Hepatocyte (in vitro differentiated cells): ENCODE data around the gene SUN2. TPM values are rescaled to one million over a fixed set of nuclear protein-coding genes. Genes with fewer than 3 reads are reported as not detected.

Experiments used
- DNase-seq: peaks from one replicate; pipeline ENCODE4 v3.0.0-alpha.2; 2016; ENCODE audit warnings: low spot score
- H2AFZ ChIP-seq: fragments of 200-600 bp; sonication (generic); 2 replicates; pipeline ENCODE4 v1.6.0; 2016; ENCODE audit warnings: antibody characterized with exemption, mild to moderate bottlenecking
- H3K27ac ChIP-seq: fragments of 200-600 bp; sonication (generic); 2 replicates; pipeline ENCODE4 v1.5.1; 2016; ENCODE audit warnings: mild to moderate bottlenecking
- H3K27me3 ChIP-seq: fragments of 200-600 bp; sonication (generic); 2 replicates; pipeline ENCODE4 v1.6.1; 2016
- H3K36me3 ChIP-seq: fragments of 200-600 bp; sonication (generic); replicated peaks from 2 replicates; pipeline ENCODE4 v1.5.1; 2016; ENCODE audit warnings: low read depth; ENCODE audit not compliant: insufficient read depth
- H3K4me1 ChIP-seq: fragments of 200-600 bp; sonication (generic); 2 replicates; pipeline ENCODE4 v1.5.1; 2016; ENCODE audit warnings: mild to moderate bottlenecking, moderate library complexity; ENCODE audit not compliant: insufficient read depth
- H3K4me2 ChIP-seq: fragments of 200-600 bp; sonication (generic); 2 replicates; pipeline ENCODE4 v1.6.0; 2016
- H3K4me3 ChIP-seq: fragments of 200-600 bp; sonication (generic); 2 replicates; pipeline ENCODE4 v1.5.1; 2016; ENCODE audit warnings: mild to moderate bottlenecking
- H3K79me2 ChIP-seq: fragments of 200-600 bp; sonication (generic); 2 replicates; pipeline ENCODE4 v1.6.0; 2017; ENCODE audit warnings: mild to moderate bottlenecking
- H3K9me2 ChIP-seq: fragments of 200-600 bp; sonication (generic); replicated peaks from 2 replicates; pipeline ENCODE4 v1.6.0; 2017; ENCODE audit warnings: mild to moderate bottlenecking; ENCODE audit not compliant: insufficient read depth
- H3K9me3 ChIP-seq: fragments of 200-600 bp; sonication (generic); 2 replicates; pipeline ENCODE4 v1.5.1; 2016; ENCODE audit warnings: low read depth, mild to moderate bottlenecking
- H4K20me1 ChIP-seq: fragments of 200-600 bp; sonication (generic); 2 replicates; pipeline ENCODE4 v1.6.0; 2016; ENCODE audit warnings: mild to moderate bottlenecking; ENCODE audit not compliant: insufficient read depth, poor library complexity, severe bottlenecking
- CTCF ChIP-seq: fragments of 200-600 bp; sonication (generic); IDR thresholded peaks from 2 replicates; pipeline ENCODE4 v1.5.1; 2016; ENCODE audit warnings: antibody characterized with exemption, mild to moderate bottlenecking; ENCODE audit not compliant: poor library complexity
- EZH2 ChIP-seq: fragments of 200-600 bp; sonication (generic); IDR thresholded peaks from 2 replicates; pipeline ENCODE4 v1.6.1; 2016; ENCODE audit warnings: antibody characterized with exemption, mild to moderate bottlenecking, borderline replicate concordance
- EZH2phosphoT487 ChIP-seq: fragments of 200-600 bp; sonication (generic); IDR thresholded peaks from one replicate; pipeline ENCODE4 v1.6.1; 2018; ENCODE audit warnings: antibody characterized with exemption, mild to moderate bottlenecking, low read depth, moderate library complexity; ENCODE audit not compliant: unreplicated experiment, severe bottlenecking
- WGBS: methylation state at CpG from one replicate; pipeline ENCODE4 v1.1.6; 2016; ENCODE audit warnings: low lambda C conversion rate; ENCODE audit errors: missing lambda C conversion rate; 5-methylcytosine and 5-hydroxymethylcytosine counted together
- polyA plus RNA-seq: library from polyadenylated mRNA; unstranded; fragments of >200 nt; fragmentation: Nextera tagmentation; extraction: Ambion mirVana; gene quantifications from 2 replicates; pipeline ENCODE4 v1.2.1, GENCODE V29; 2016
- total RNA-seq: library from RNA; depleted of rRNA; stranded (reverse); fragments of >200 nt; gene quantifications from 2 replicates; pipeline ENCODE4 v1.2.3, GENCODE V29; 2014

Gene SUN2
- total and polyA plus RNA-seq, 2 experiments from 2014 or later, result 56.1 to 70.8 TPM

- no peaks in the 10 kb centered on the region for H3K4me1 ChIP-seq
- no peak for TF ChIP-seq EZH2
- no peak for TF ChIP-seq CTCF
- TF ChIP-seq EZH2phosphoT487, result no peak
- 86% methylated on average over 11 of the region's 11 CpGs for WGBS
These were observed 18.8 kb upstream of the SUN2 start for GRCh38 chr22:38774496-38775166.

GRCh38 chr22:38773363-38773946, 17.7 kb upstream of the SUN2 start:
- TF ChIP-seq EZH2phosphoT487 (no peak), CTCF (no peak)

More at GRCh38 chr22:38774496-38775166, 18.8 kb upstream of the SUN2 start:
- Histone ChIP-seq H3K79me2 (no peaks in the 10 kb centered on the region), H3K4me2 (no peak overlapping the region), H3K9me2 (no peaks in the 10 kb centered on the region), H3K27ac (no peak overlapping the region), H2AFZ (no peak overlapping the region), H3K27me3 (no peaks in the 10 kb centered on the region), H4K20me1 (no peaks in the 10 kb centered on the region), H3K9me3 (no peaks in the 10 kb centered on the region), H3K36me3 (no peaks in the 10 kb centered on the region), H3K4me3 (no peak overlapping the region)
- no peak for DNase-seq

GRCh38 chr22:38772623-38772873, 16.8 kb upstream of the SUN2 start:
- H3K4me3 ChIP-seq, result no peak overlapping the region
- no peaks in the 10 kb centered on the region for H4K20me1 ChIP-seq
- DNase-seq, result no peak
- TF ChIP-seq EZH2phosphoT487, result no peak
- TF ChIP-seq CTCF, result no peak
- TF ChIP-seq EZH2, result no peak
- no peak overlapping the region for H3K27ac ChIP-seq
- H3K36me3 ChIP-seq, result no peaks in the 10 kb centered on the region
- no peaks in the 10 kb centered on the region for H3K79me2 ChIP-seq
- no peak overlapping the region for H3K4me2 ChIP-seq
- no peaks in the 10 kb centered on the region for H3K27me3 ChIP-seq
- H3K9me3 ChIP-seq, result no peaks in the 10 kb centered on the region
- H2AFZ ChIP-seq, result no peak overlapping the region
- no peaks in the 10 kb centered on the region for H3K9me2 ChIP-seq
- WGBS, result 90% methylated on average over 8 of the region's 8 CpGs
- H3K4me1 ChIP-seq, result no peaks in the 10 kb centered on the region

More at GRCh38 chr22:38773363-38773946, 17.7 kb upstream of the SUN2 start:
- Histone ChIP-seq H3K27ac (no peak overlapping the region), H3K4me1 (no peaks in the 10 kb centered on the region), H3K79me2 (no peaks in the 10 kb centered on the region), H3K4me2 (no peak overlapping the region), H2AFZ (no peak overlapping the region), H4K20me1 (no peaks in the 10 kb centered on the region), H3K27me3 (no peaks in the 10 kb centered on the region), H3K4me3 (no peak overlapping the region), H3K36me3 (no peaks in the 10 kb centered on the region), H3K9me3 (no peaks in the 10 kb centered on the region), H3K9me2 (no peaks in the 10 kb centered on the region)
- DNase-seq, result no peak
- 97% methylated on average over 4 of the region's 4 CpGs for WGBS
